Hepatocyte (in vitro differentiated cells): ENCODE measurements around the gene KRTAP2-4. TPM values are rescaled to one million over a fixed set of nuclear protein-coding genes. Genes with fewer than 3 reads are reported as not detected.
"Not testable (repeated sequence)": the region's sequence is repeated elsewhere in the genome, so short reads cannot be mapped to it uniquely, and the experiment has no call there.

Source experiments
- DNase-seq: peaks from one replicate; pipeline ENCODE4 v3.0.0-alpha.2; 2016; ENCODE audit warnings: low spot score
- H2AFZ ChIP-seq: fragments of 200-600 bp; sonication (generic); 2 replicates; pipeline ENCODE4 v1.6.0; 2016; ENCODE audit warnings: antibody characterized with exemption, mild to moderate bottlenecking
- H3K27ac ChIP-seq: fragments of 200-600 bp; sonication (generic); 2 replicates; pipeline ENCODE4 v1.5.1; 2016; ENCODE audit warnings: mild to moderate bottlenecking
- H3K27me3 ChIP-seq: fragments of 200-600 bp; sonication (generic); 2 replicates; pipeline ENCODE4 v1.6.1; 2016
- H3K36me3 ChIP-seq: fragments of 200-600 bp; sonication (generic); replicated peaks from 2 replicates; pipeline ENCODE4 v1.5.1; 2016; ENCODE audit warnings: low read depth; ENCODE audit not compliant: insufficient read depth
- H3K4me1 ChIP-seq: fragments of 200-600 bp; sonication (generic); 2 replicates; pipeline ENCODE4 v1.5.1; 2016; ENCODE audit warnings: mild to moderate bottlenecking, moderate library complexity; ENCODE audit not compliant: insufficient read depth
- H3K4me2 ChIP-seq: fragments of 200-600 bp; sonication (generic); 2 replicates; pipeline ENCODE4 v1.6.0; 2016
- H3K4me3 ChIP-seq: fragments of 200-600 bp; sonication (generic); 2 replicates; pipeline ENCODE4 v1.5.1; 2016; ENCODE audit warnings: mild to moderate bottlenecking
- H3K79me2 ChIP-seq: fragments of 200-600 bp; sonication (generic); 2 replicates; pipeline ENCODE4 v1.6.0; 2017; ENCODE audit warnings: mild to moderate bottlenecking
- H3K9me2 ChIP-seq: fragments of 200-600 bp; sonication (generic); replicated peaks from 2 replicates; pipeline ENCODE4 v1.6.0; 2017; ENCODE audit warnings: mild to moderate bottlenecking; ENCODE audit not compliant: insufficient read depth
- H3K9me3 ChIP-seq: fragments of 200-600 bp; sonication (generic); 2 replicates; pipeline ENCODE4 v1.5.1; 2016; ENCODE audit warnings: low read depth, mild to moderate bottlenecking
- H4K20me1 ChIP-seq: fragments of 200-600 bp; sonication (generic); 2 replicates; pipeline ENCODE4 v1.6.0; 2016; ENCODE audit warnings: mild to moderate bottlenecking; ENCODE audit not compliant: insufficient read depth, poor library complexity, severe bottlenecking
- EZH2 ChIP-seq: fragments of 200-600 bp; sonication (generic); IDR thresholded peaks from 2 replicates; pipeline ENCODE4 v1.6.1; 2016; ENCODE audit warnings: antibody characterized with exemption, mild to moderate bottlenecking, borderline replicate concordance
- EZH2phosphoT487 ChIP-seq: fragments of 200-600 bp; sonication (generic); IDR thresholded peaks from one replicate; pipeline ENCODE4 v1.6.1; 2018; ENCODE audit warnings: antibody characterized with exemption, mild to moderate bottlenecking, low read depth, moderate library complexity; ENCODE audit not compliant: unreplicated experiment, severe bottlenecking
- WGBS: methylation state at CpG from one replicate; pipeline ENCODE4 v1.1.6; 2016; ENCODE audit warnings: low lambda C conversion rate; ENCODE audit errors: missing lambda C conversion rate; 5-methylcytosine and 5-hydroxymethylcytosine counted together
- polyA plus RNA-seq: library from polyadenylated mRNA; unstranded; fragments of >200 nt; fragmentation: Nextera tagmentation; extraction: Ambion mirVana; gene quantifications from 2 replicates; pipeline ENCODE4 v1.2.1, GENCODE V29; 2016
- total RNA-seq: library from RNA; depleted of rRNA; stranded (reverse); fragments of >200 nt; gene quantifications from 2 replicates; pipeline ENCODE4 v1.2.3, GENCODE V29; 2014
- TF ChIP-seq, protein P1 (sequence below): fragments of 200-600 bp; sonication (generic); IDR thresholded peaks from 2 replicates; pipeline ENCODE4 v1.5.1; 2016; ENCODE audit warnings: antibody characterized with exemption, mild to moderate bottlenecking; ENCODE audit not compliant: poor library complexity

Gene KRTAP2-4
- total and polyA plus RNA-seq, 2 experiments from 2014 or later: not detected

DNA sequence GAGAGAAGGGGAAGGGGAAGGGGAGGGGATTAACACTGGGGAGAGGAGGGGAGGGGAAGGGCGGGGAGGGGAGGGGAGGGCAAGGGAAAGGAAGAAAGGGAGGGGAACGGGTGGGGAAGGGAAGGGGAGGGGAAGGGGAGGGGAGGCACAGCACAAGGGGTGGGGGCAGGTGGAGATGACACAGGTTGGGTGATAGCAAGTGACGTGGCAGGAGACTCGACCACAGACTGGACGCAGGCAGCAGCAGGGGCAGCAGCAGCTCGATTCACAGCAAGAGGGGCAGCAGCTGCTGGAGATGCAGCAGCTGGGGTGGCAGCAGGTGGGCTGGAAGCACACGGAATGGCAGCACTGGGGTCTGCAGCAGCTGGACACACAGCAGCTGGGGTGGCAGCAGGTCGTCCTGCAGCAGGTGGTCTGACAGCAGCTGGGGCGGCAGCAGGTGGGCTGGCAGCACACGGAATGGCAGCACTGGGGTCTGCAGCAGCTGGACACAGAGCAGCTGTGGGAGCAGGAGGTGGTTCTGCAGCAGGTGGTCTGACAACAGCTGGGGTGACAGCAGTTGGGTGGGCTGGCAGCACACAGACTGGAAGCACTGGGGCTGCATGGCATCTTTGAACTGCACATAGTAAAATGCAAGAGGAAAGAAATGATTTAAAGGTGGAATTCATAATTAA is 36.0 kb upstream of the KRTAP2-4 start, which contains the start of gene KRTAP4-16:
TSS of gene KRTAP4-16 (minus strand) at position 624 of the 674 bp plus-strand sequence. CDS start at position 624, 0 bp downstream.
- no peak for DNase-seq
- Histone ChIP-seq H3K79me2 (no peaks in the 10 kb centered on the region), H3K4me3 (no peak within 1 kb of the TSS), H4K20me1 (no peaks in the 10 kb centered on the region), H3K9me3 (no peaks in the 10 kb centered on the region), H2AFZ (no peak within 1 kb of the TSS), H3K9me2 (no peaks in the 10 kb centered on the region), H3K27ac (no peak within 1 kb of the TSS), H3K36me3 (no peaks in the 10 kb centered on the region), H3K27me3 (no peaks in the 10 kb centered on the region), H3K4me1 (no peaks in the 10 kb centered on the region), H3K4me2 (no peak within 1 kb of the TSS)
- WGBS: 79% methylated on average over 5 of the region's 10 CpGs
- TF ChIP-seq EZH2: no peak
- TF ChIP-seq, protein P1, sequence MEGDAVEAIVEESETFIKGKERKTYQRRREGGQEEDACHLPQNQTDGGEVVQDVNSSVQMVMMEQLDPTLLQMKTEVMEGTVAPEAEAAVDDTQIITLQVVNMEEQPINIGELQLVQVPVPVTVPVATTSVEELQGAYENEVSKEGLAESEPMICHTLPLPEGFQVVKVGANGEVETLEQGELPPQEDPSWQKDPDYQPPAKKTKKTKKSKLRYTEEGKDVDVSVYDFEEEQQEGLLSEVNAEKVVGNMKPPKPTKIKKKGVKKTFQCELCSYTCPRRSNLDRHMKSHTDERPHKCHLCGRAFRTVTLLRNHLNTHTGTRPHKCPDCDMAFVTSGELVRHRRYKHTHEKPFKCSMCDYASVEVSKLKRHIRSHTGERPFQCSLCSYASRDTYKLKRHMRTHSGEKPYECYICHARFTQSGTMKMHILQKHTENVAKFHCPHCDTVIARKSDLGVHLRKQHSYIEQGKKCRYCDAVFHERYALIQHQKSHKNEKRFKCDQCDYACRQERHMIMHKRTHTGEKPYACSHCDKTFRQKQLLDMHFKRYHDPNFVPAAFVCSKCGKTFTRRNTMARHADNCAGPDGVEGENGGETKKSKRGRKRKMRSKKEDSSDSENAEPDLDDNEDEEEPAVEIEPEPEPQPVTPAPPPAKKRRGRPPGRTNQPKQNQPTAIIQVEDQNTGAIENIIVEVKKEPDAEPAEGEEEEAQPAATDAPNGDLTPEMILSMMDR: no peak
- TF ChIP-seq EZH2phosphoT487: no peak

DNA sequence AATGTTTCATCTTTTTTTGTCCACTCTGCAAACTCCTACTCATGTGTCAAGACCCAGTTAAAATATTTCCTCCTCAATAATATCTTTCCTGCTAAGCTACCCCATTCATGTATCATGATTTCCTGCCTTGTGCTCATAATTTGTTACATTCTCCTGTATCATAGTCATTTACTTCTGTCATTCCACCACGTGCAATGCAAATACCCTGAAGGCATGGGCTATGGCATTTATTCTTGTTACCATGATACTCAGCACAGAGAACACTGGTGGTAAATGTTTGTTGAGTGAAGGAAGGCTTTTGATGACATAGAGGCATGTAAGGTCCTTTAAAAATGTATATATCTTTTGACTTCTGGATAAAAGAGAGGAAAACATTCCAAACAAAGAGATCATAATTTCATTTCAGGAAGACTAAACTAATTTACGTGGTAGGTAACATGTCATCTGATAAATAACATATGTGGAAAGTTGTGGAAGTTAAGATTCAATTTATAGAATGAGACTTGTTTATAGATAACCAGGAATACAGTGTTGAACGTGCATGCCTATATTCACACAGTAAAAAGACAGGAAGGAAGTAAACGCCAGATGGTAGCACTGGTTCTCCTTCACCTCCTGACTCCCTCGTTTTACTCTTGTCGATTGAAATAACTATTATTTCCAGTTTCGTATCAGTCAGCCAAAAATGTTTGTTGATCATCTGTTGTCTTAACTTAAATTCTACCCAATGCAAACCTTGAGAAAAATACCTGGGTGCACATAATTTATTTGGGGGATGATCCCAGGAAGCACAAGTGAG is 34.2 kb upstream of the KRTAP2-4 start:
- not testable (repeated sequence) for H3K9me2 ChIP-seq, H3K27ac ChIP-seq, H3K36me3 ChIP-seq, H3K9me3 ChIP-seq, H3K27me3 ChIP-seq, H3K4me1 ChIP-seq, H4K20me1 ChIP-seq, H2AFZ ChIP-seq, H3K4me2 ChIP-seq, H3K79me2 ChIP-seq, H3K4me3 ChIP-seq
- 65% methylated on average over 7 of the region's 7 CpGs for WGBS
- peak; percentile 15 for DNase-seq

- Histone ChIP-seq H4K20me1 (no peaks in the 10 kb centered on the region), H3K4me2 (no peak overlapping the region), H3K27me3 (no peaks in the 10 kb centered on the region), H3K27ac (no peak overlapping the region), H3K36me3 (no peaks in the 10 kb centered on the region), H2AFZ (no peak overlapping the region), H3K9me3 (no peaks in the 10 kb centered on the region), H3K4me3 (no peak overlapping the region), H3K4me1 (no peaks in the 10 kb centered on the region), H3K79me2 (no peaks in the 10 kb centered on the region), H3K9me2 (no peaks in the 10 kb centered on the region)
- DNase-seq: no peak
- TF ChIP-seq, protein P1: no peak
- no peak for TF ChIP-seq EZH2phosphoT487
- TF ChIP-seq EZH2: no peak
- 90% methylated on average over 6 of the region's 6 CpGs for WGBS
These were observed 32.8 kb upstream of the KRTAP2-4 start for GRCh38 chr17:41098481-41098880.

GRCh38 chr17:41098042-41098441 is 32.4 kb upstream of the KRTAP2-4 start, which contains the start of gene KRTAP4-8:
KRTAP4-8 (minus strand) TSS chr17:41098142; CDS start chr17:41098084, 58 bp downstream.
- no peak within 1 kb of the TSS for H3K27ac ChIP-seq
- H3K27me3 ChIP-seq: no peaks in the 10 kb centered on the region
- H4K20me1 ChIP-seq: no peaks in the 10 kb centered on the region
- H3K4me2 ChIP-seq: no peak within 1 kb of the TSS
- WGBS: 93% methylated on average over 4 of the region's 4 CpGs
- H3K79me2 ChIP-seq: no peaks in the 10 kb centered on the region
- H3K4me3 ChIP-seq: no peak within 1 kb of the TSS
- no peaks in the 10 kb centered on the region for H3K9me3 ChIP-seq
- DNase-seq: no peak
- TF ChIP-seq EZH2phosphoT487: no peak
- TF ChIP-seq, protein P1: no peak
- TF ChIP-seq EZH2: no peak
- no peaks in the 10 kb centered on the region for H3K36me3 ChIP-seq
- no peak within 1 kb of the TSS for H2AFZ ChIP-seq
- H3K4me1 ChIP-seq: no peaks in the 10 kb centered on the region
- H3K9me2 ChIP-seq: no peaks in the 10 kb centered on the region
